DOHH2 (cell line): ENCODE data around the gene MDGA2.

ENCODE experiments used
- EZH2phosphoT487 ChIP-seq: fragments of 200-600 bp; sonication (generic); IDR thresholded peaks from 2 replicates; pipeline ENCODE4 v1.6.1; 2017; ENCODE audit warnings: borderline replicate concordance, mild to moderate bottlenecking, antibody characterized with exemption, low read length, moderate library complexity, mixed read lengths
- TF ChIP-seq, protein P1 (sequence below): fragments of 200-600 bp; sonication (generic); IDR thresholded peaks from one replicate; pipeline ENCODE4 v1.5.1; 2014; ENCODE audit warnings: antibody characterized with exemption, mild to moderate bottlenecking, low read depth, low read length; ENCODE audit not compliant: poor library complexity, severe bottlenecking

DNA sequence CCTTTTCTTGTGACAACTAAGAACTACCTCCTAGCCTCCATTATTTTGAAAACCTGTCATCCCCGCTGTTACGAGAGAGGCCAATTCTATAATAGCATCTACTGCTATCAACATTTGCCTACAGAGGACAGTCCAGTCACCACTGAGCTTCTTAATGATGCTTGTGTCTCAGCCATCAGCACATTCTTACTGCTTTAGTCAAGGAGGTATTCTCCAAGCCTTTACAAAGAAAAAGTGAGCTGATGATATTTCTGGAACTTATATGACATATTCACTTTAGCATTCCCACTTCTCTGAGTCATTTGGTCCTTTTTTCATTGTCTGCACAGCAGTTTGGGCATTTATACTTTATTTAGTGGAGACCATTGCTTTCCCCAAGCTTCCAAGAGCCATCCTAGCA is 526.1 kb downstream of the MDGA2 start:
- no peak for TF ChIP-seq EZH2phosphoT487
- TF ChIP-seq, protein P1, sequence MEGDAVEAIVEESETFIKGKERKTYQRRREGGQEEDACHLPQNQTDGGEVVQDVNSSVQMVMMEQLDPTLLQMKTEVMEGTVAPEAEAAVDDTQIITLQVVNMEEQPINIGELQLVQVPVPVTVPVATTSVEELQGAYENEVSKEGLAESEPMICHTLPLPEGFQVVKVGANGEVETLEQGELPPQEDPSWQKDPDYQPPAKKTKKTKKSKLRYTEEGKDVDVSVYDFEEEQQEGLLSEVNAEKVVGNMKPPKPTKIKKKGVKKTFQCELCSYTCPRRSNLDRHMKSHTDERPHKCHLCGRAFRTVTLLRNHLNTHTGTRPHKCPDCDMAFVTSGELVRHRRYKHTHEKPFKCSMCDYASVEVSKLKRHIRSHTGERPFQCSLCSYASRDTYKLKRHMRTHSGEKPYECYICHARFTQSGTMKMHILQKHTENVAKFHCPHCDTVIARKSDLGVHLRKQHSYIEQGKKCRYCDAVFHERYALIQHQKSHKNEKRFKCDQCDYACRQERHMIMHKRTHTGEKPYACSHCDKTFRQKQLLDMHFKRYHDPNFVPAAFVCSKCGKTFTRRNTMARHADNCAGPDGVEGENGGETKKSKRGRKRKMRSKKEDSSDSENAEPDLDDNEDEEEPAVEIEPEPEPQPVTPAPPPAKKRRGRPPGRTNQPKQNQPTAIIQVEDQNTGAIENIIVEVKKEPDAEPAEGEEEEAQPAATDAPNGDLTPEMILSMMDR: no peak
